Measurements from ENCODE around the gene TRA2B.
A peak's percentile ranks its signal among the peaks of the same experiment; 100 is the strongest.

The TRA2B gene

DNA sequence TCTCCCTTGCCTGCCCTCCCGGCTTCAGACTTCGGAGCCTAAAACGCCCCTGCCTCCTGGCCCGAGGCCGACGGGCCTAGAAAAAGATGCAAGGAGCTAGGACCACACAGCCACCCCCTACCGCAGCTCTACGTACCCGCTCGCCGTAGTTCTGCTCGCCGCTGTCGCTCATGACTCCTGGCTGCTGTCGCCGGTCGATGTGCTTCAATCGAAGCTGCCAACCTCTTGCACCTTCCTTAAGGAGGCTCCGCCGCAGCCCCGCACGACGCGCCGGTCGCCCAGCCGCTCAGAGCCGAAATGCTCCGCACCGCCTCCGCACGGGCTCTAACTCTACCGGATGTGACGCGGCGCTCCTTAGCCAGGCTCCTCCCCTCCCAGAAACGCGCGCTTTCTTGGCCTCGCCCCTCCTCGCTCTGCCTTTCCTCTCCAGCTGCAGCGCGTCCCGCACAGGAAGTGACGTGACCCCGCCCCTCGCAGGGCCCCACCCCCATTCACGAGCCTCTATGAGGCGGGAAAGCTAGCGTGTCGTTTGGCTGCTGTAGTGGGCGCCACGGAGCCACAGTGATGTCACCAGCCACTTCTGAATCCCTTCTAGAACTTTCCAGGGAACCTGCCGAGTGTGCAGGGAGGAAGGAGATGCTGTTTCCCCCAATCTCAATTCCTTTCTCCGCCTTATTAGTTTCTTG is at the start of gene TRA2B:
Gene TRA2B (minus strand): TSS at position 326 of the 686 bp plus-strand sequence. CDS start 154 bp downstream, at position 172.
- DNase-seq (ENCODE audit: low read depth, low spot score): peak; percentile 95

DNA sequence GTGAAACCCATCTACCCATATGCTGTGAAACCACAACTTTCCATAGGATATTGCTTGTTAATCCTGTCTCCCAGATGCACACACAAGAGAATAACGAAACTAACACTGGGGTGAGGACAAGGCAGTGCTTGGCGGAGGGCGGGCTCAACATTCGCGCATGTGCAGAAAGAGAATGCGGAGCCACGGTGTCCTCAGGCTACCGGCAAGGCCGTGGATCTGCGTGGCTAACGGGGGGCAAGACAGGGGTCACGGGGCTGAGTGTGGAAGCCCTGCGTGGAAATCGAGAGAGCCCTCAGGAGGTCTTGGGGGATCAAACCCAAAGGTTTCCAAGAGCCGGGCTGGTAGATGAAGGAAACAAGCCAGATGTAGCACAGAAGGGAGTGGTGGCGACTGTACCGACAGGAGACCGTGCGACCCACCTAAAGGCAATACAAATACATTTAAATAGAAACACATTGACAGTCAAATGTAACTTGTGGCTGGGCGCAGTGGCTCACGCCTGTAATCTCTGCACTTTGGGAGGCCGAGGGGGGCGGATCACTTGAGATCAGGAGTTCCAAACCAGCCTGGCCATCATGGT is 48.5 kb upstream of the TRA2B start:
- no peak for DNase-seq (ENCODE audit: low read depth, low spot score)

GRCh38 chr3:185984203-185984602 is 46.4 kb upstream of the TRA2B start:
- DNase-seq (ENCODE audit: low read depth, low spot score): no peak

DNA sequence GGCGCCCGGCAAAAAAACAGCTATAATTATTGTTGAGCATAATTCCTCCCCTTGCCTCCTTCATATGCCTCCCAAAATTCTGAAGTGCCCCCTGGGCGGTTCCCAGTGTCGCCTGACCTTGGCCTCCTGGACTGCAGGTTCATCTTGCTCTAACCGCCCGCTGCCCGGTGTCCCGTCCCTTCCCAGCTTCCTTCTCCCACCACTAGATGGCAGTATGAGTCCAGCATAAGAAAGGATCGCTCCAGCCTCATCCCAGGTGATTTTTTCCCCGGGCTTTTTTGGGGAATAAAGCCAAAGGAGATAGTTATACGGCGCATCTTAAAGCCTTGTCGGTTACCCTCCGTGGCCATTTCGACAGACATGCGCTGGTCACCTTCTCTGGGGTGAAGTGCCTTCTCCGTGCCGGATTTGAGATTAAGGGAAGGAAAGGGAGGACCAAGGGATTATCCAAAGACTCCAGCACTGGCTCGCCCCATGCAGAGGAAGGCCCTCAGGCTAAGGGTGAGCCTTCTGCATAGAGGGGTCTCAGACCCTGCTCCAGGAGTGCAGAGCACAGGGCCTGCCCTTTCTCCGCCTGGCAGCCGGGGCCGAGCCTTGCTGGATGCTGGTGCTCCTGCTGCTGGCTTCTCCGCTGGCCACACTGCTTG is 45.8 kb upstream of the TRA2B start:
- DNase-seq (ENCODE audit: low read depth, low spot score): no peak

DNA sequence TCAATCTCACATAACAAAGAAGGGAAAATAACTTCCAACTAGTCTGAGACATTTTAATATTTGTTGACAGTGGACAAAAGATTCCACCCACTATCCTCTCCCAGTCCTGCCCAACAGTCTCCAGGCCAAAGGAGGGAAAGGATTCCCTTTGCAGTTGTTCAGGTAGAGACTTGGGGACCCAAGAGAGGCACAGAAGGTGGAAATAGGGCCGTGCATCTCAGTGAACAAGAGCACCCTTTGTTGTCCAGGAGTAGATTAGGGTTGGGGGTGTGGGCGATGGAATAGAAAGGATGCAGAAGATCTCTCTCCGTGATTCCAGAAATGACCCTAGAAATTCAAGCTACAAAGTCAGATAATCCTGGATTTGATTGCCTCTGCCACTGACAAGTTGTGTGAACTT is 44.8 kb upstream of the TRA2B start:
- no peak for DNase-seq (ENCODE audit: low read depth, low spot score)

DNA sequence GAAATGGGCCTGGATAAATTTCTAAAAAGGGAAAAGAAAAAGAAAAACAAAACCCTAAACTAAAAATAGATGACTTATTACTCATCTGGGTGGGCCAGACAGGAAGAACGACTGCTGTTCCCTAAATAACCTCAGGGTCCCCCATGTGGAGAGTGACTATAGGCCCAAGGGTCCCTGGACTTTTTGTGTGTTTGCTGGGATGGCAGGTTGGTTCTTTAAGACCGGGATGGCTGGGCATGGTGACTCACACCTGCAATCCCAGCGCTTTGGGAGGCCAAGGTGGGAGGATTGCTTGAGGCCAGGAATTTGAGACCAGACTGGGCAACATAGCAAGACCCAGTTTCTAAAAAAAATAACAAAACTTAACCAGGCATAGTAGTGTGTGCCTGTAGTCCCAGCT is 43.8 kb upstream of the TRA2B start:
- no peak for DNase-seq (ENCODE audit: low read depth, low spot score)

DNA sequence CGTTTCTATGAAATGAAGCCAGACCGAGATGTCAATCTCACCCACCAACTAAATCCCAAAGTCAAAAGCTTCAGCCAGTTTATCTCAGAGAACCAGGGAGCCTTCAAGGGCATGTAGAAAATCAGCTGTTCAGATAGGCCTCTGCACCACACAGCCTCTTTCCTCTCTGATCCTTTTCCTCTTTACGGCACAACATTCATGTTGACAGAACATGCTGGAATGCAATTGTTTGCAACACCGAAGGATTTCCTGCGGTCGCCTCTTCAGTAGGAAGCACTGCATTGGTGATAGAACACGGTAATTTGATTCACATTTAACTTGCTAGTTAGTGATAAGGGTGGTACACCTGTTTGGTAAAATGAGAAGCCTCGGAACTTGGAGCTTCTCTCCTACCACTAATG is 41.9 kb upstream of the TRA2B start:
- DNase-seq (ENCODE audit: low read depth, low spot score): no peak

DNA sequence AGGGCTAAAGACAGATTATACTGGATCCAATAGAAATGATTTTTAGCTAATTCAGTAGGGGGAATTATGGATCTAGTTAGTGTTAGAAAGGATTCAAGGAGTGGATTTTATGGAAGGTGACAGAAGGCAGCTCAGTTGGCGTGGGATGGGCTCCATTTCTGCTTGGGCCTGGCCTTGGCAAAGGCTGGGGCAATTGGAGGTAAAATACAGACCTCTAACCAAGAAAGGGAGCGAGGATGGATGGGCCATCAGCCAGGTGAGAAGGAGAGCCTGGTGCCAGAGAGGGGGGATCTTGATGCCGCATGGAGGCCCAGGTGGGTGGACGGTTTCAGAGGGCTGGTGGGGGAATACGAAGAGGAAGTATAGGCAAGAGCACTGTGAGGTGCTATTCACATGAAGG is 40.7 kb upstream of the TRA2B start:
- DNase-seq (ENCODE audit: low read depth, low spot score): no peak

DNA sequence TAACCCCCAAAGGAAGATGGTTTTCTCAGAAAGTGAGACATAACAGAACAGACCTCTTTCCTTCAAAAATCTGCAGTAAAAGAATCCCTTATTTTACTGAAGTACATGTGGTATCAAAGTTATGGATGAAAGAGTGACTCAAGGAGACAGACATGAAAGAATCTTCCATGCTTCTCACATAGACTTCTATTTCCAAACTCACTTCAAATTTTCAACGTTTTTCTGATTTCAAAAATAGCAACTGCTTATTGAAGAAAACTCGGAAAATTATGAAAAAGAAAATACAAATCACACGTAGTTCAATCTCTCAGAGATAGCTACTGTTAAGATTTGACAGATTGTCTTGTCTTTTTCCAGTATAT is 39.8 kb upstream of the TRA2B start:
- no peak for DNase-seq (ENCODE audit: low read depth, low spot score)

- DNase-seq (ENCODE audit: low read depth, low spot score): peak; percentile 40
Observed at GRCh38 chr3:185976977-185977678, 39.3 kb upstream of the TRA2B start.

DNA sequence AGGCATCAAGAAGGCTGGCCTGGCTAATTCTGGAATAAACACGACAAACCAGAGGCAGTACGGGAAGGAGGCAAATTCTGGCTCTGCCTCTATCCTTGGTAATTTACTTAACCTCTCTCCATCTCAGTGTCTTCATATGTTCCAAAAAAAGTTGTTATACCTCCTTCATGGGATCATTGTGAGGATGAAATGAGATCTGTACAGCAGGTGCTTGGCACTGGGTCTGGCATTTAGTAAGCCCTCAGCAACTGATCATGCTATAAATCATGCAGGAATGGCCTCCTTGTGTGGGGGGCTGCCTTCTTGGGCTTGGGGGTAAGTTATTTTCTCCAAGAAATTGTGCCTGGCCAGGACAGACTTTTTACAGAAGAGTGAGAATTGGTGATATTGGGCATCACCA is 38.3 kb upstream of the TRA2B start:
- DNase-seq (ENCODE audit: low read depth, low spot score): no peak

DNA sequence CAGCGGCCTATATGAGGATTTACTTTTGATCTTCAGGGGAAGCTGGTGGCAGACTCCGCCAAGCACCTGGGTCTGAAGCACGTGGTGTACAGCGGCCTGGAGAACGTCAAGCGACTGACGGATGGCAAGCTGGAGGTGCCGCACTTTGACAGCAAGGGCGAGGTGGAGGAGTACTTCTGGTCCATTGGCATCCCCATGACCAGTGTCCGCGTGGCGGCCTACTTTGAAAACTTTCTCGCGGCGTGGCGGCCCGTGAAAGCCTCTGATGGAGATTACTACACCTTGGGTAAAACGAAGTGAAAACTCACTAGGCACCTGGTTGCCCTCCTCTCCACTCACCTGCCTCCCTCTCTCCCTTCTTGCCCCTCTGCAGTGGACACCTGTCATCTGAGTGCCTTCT is 33.8 kb upstream of the TRA2B start:
- no peak for DNase-seq (ENCODE audit: low read depth, low spot score)

DNA sequence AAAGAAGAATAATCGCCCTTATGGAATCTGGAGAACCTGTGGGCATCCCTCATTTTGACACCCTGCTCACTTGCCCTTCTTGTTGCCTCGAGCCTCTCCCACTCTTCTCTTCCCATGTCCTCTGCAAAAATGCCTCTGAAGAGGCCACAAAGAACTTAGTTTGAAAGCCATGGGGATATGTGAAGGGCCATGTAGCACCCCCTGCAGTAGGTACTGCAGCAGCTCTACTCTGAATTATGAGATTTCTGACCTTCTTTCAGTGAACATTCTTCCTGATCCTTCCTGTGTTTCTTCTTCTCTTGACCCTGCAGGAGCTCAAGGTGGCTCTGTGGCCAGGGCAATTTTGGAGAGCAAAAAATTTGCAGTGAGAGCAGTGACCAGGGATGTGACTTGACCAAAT is 30.4 kb upstream of the TRA2B start:
- no peak for DNase-seq (ENCODE audit: low read depth, low spot score)

DNA sequence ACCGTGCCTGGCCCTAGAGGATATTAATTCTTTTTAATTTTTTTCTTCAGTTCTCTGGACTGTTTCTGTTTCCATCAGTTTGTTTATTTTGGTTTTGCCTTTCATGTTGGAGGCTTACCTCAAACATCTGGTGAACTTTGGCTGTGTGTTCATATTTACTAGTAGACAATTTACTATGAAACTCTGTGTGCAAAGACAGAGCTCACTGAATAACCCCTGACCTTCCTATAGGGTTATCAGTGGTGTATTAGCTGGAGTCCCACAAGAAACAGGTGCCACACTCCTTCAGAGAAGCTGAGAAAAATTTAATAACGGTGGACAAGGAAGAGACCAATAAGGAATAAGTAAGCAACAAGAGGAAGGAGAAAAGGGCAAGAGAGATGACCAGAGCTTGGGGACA is 28.8 kb upstream of the TRA2B start:
- DNase-seq (ENCODE audit: low read depth, low spot score): no peak

DNA sequence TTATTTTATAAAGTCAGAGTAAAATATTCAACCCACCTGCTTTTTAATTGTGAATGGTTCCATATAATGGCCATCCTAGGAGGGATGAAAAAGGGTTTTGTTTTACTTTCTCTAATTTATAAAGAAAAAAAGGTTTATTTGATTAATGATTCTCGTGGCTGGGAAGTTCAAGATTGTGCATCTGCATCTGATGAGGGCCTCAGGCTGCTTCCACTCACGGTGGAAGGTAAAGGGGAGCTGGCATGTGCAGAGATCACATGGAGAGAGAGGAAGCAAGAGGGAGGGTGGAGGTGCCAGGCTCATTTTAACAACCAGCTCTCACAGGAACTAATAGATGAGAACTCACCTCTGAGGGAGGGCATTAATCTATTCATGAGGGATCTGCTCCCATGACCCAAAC is 27.7 kb upstream of the TRA2B start:
- DNase-seq (ENCODE audit: low read depth, low spot score): no peak

DNA sequence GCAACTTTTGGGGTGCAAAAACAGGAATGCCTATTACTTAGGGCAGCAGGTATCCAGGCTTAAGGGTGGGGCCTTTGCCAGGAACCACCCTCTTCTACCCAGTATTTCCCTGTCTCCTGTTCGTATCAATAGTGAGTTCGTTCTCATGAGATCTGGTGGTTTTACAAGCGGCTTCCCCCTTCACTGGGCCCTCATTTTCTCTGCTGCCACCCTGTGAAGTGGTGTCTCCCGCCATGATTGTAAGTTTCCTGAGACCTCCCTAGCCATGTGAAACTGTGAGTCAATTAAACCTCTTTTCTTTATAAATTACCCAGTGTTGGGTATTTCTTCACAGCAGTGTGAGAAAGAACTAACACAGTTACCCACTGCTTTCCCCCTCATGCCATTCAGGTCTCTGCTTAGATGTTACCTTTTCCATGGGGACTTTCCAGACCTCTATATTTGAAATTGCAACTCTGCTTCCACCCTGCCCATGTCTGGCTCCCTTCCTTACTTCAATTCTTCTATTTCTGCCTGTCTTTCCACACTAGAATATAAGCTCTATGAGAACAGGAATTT is 23.9 kb upstream of the TRA2B start:
- no peak for DNase-seq (ENCODE audit: low read depth, low spot score)

- no peak for DNase-seq (ENCODE audit: low read depth, low spot score)
Observed at GRCh38 chr3:185960522-185961288, 22.9 kb upstream of the TRA2B start.

- DNase-seq (ENCODE audit: low read depth, low spot score): no peak
Observed at GRCh38 chr3:185959609-185960521, 22.1 kb upstream of the TRA2B start.

DNA sequence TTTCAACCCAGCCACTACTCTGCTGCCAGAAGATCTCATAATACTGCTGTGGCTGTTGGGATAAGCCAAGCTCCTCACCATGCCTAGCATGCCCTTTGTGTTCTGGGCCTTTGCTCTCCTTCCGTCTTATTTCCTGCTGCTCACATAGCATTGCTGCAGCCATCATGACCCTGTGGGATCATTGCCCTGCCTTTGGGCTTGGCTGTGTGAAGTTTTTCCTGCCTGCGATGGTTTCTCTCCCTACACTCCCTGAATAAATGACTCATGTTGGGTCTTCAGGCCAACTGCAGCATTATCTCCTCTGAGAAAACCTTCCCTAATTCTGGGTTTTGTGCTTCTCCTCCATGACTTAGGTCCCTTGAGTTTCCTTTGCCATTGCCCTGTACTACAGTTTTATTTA is 20.8 kb upstream of the TRA2B start:
- DNase-seq (ENCODE audit: low read depth, low spot score): no peak

GRCh38 chr3:185956244-185956643 is 18.4 kb upstream of the TRA2B start:
- DNase-seq (ENCODE audit: low read depth, low spot score): no peak

- DNase-seq (ENCODE audit: low read depth, low spot score): no peak
Observed at GRCh38 chr3:185954366-185954723, 16.5 kb upstream of the TRA2B start.
